Measurements from ENCODE around the gene MYRIP. TPM values are rescaled to one million over a fixed set of nuclear protein-coding genes. Genes with fewer than 3 reads are reported as not detected.

Gene MYRIP
- total RNA-seq, 1 experiment from 2014 or later: 1.6 TPM

GRCh38 chr3:40215015-40215414, 405.6 kb downstream of the MYRIP start:
- Mint-ChIP-seq H3K4me3 (no peak overlapping the region), H3K4me1 (no peaks in the 10 kb centered on the region), H3K27ac (no peak overlapping the region), H3K36me3 (no peaks in the 10 kb centered on the region), H3K9me3 (no peaks in the 10 kb centered on the region), H3K27me3 (ENCODE audit: low read depth) (no peaks in the 10 kb centered on the region)
- CTCF ChIA-PET: no interaction called here
- ATAC-seq: no peak
- DNase-seq (ENCODE audit: low spot score): no peak
- TF ChIP-seq NFE2L1 (CRISPR knock-in tag; IDR thresholded peaks at IDR 0.05) (no peak), FOXP4 (CRISPR knock-in tag; IDR thresholded peaks at IDR 0.05) (no peak), JAZF1 (CRISPR knock-in tag; IDR thresholded peaks at IDR 0.05) (no peak), STAT6 (CRISPR knock-in tag; conservative IDR thresholded peaks at IDR 0.05; ENCODE audit: low read depth) (no peak)
- POLR2A ChIA-PET: no interaction called here

GRCh38 chr3:40216471-40216870, 407.1 kb downstream of the MYRIP start:
- no peak for ATAC-seq
- no peak for DNase-seq (ENCODE audit: low spot score)
- H3K27ac Mint-ChIP-seq: no peak overlapping the region
- ChIA-PET CTCF (no interaction called here), POLR2A (no interaction called here)
- TF ChIP-seq, protein P1, sequence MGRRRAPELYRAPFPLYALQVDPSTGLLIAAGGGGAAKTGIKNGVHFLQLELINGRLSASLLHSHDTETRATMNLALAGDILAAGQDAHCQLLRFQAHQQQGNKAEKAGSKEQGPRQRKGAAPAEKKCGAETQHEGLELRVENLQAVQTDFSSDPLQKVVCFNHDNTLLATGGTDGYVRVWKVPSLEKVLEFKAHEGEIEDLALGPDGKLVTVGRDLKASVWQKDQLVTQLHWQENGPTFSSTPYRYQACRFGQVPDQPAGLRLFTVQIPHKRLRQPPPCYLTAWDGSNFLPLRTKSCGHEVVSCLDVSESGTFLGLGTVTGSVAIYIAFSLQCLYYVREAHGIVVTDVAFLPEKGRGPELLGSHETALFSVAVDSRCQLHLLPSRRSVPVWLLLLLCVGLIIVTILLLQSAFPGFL (CRISPR knock-in tag; IDR thresholded peaks at IDR 0.05; ENCODE audit: borderline replicate concordance): no peak
- no peak for TF ChIP-seq ELF4 (CRISPR knock-in tag; IDR thresholded peaks at IDR 0.05; ENCODE audit: low read depth)
- no peak for TF ChIP-seq CBFB (CRISPR knock-in tag; IDR thresholded peaks at IDR 0.05; ENCODE audit: low read depth)
- TF ChIP-seq ATF1 (CRISPR knock-in tag; IDR thresholded peaks at IDR 0.05): no peak
- TF ChIP-seq FOXK1 (CRISPR knock-in tag; IDR thresholded peaks at IDR 0.05): no peak
- H3K9me3 Mint-ChIP-seq: 0 out of 2 replicates have a peak, but pooled peaks cover 3% of the 10 kb centered on the region
- H3K4me1 Mint-ChIP-seq: no peaks in the 10 kb centered on the region
- no peaks in the 10 kb centered on the region for H3K36me3 Mint-ChIP-seq
- H3K4me3 Mint-ChIP-seq: no peak overlapping the region
- no peaks in the 10 kb centered on the region for H3K27me3 Mint-ChIP-seq (ENCODE audit: low read depth)

DNA sequence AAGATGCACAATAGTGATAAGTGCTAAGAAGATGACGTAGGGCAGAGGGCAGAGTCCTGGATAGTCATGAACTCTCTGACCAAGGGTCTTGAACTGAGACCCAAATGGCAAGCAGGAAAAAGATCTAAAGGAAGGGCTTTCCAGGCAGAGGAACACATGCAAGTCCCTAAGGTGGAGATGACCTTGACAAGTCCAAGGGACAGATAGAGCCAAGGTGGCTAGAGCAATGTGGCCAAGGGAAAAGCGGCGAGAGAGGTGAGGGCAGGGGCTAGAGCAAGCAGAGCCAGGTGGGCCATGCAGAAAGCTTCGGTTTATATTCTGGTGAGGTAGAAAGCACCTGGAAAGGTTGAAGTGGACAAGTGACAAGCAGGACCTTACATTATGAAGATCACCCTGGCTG, 414.4 kb downstream of the MYRIP start:
- DNase-seq (ENCODE audit: low spot score) (no peak), ATAC-seq (no peak)
- Mint-ChIP-seq H3K27me3 (ENCODE audit: low read depth) (no peaks in the 10 kb centered on the region), H3K4me3 (no peak overlapping the region), H3K27ac (no peak overlapping the region), H3K4me1 (peaks cover 7% of the 10 kb centered on the region), H3K36me3 (no peaks in the 10 kb centered on the region), H3K9me3 (0 out of 2 replicates have a peak, but pooled peaks cover 3% of the 10 kb centered on the region)
- CTCF ChIA-PET: interaction anchor here (0.9 kb wide), 1 partner anchor 85 kb away, joined by 3 read pairs; no protein-coding TSS in a partner anchor
- POLR2A ChIA-PET: no interaction called here
- TF ChIP-seq ZNF423 (CRISPR knock-in tag; IDR thresholded peaks at IDR 0.05): no peak
- no peak for TF ChIP-seq ZNF219 (CRISPR knock-in tag; IDR thresholded peaks at IDR 0.05; ENCODE audit: borderline replicate concordance)
- TF ChIP-seq, protein P2, sequence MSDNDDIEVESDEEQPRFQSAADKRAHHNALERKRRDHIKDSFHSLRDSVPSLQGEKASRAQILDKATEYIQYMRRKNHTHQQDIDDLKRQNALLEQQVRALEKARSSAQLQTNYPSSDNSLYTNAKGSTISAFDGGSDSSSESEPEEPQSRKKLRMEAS (CRISPR knock-in tag; IDR thresholded peaks at IDR 0.05): no peak
- TF ChIP-seq GRHL2 (CRISPR knock-in tag; IDR thresholded peaks at IDR 0.05; ENCODE audit: insufficient replicate concordance, severe bottlenecking): no peak
- TF ChIP-seq ZNF138 (CRISPR knock-in tag; conservative IDR thresholded peaks at IDR 0.05): no peak
- no peak for TF ChIP-seq ZNF317 (CRISPR knock-in tag; IDR thresholded peaks at IDR 0.05; ENCODE audit: borderline replicate concordance, low read depth)
- no peak for TF ChIP-seq GABPB1 (CRISPR knock-in tag; IDR thresholded peaks at IDR 0.05)
- TF ChIP-seq, protein P3, sequence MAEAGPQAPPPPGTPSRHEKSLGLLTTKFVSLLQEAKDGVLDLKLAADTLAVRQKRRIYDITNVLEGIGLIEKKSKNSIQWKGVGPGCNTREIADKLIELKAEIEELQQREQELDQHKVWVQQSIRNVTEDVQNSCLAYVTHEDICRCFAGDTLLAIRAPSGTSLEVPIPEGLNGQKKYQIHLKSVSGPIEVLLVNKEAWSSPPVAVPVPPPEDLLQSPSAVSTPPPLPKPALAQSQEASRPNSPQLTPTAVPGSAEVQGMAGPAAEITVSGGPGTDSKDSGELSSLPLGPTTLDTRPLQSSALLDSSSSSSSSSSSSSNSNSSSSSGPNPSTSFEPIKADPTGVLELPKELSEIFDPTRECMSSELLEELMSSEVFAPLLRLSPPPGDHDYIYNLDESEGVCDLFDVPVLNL (CRISPR knock-in tag; IDR thresholded peaks at IDR 0.05; ENCODE audit: borderline replicate concordance, low read depth): no peak
- no peak for TF ChIP-seq TEAD1 (CRISPR knock-in tag; IDR thresholded peaks at IDR 0.05)
- TF ChIP-seq FOXP4 (CRISPR knock-in tag; IDR thresholded peaks at IDR 0.05): no peak
- TF ChIP-seq IRF2 (CRISPR knock-in tag; IDR thresholded peaks at IDR 0.05; ENCODE audit: borderline replicate concordance, low read depth): no peak
- no peak for TF ChIP-seq ZNF281 (CRISPR knock-in tag; IDR thresholded peaks at IDR 0.05)
